Measurements from ENCODE around the gene KCNAB1. TPM values are rescaled to one million over a fixed set of nuclear protein-coding genes. Genes with fewer than 3 reads are reported as not detected.

Gene KCNAB1
- total and polyA plus RNA-seq, 10 of the 15 experiments (the other 5 are each of a cell fraction or from before 2014, with no cell fraction given) = 0.11 to 0.69 (median 0.43) TPM; not detected in 6

DNA sequence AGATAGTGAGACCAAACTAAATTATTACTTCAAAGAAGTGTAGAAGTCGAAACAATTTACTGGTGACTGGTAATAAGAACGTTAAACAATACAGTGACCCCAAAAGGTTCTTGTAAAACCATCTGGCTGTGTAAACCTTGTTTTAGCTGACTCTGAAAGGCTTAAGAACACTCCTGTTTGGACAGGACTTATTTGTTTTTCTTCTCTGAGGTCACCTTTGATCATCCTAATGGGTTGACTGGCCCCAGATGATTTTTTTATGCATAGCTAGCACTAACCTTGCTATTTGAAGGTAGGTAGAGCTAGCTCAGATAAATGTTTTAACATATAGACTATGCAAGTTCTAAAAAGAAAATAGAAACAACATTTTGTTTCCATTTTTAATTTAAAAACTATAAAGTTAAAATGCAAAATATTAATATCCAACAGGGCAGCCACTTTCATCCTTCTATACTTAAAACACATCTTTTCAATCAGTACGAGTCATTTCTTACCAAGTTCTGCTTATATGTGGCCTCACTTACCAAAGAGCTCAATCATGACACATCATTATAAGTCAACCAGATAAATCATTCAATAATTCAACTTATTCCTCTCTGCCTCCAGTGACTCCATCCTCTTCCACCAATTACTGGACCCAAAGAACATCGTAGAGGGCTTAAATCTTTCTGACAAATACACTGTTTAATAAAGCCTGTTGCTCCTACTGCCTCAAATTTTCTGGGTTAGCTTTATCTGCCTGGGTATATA is 275.8 kb downstream of the KCNAB1 start:
- Histone ChIP-seq H3K79me2 (ENCODE audit: control insufficient read depth, insufficient read depth, low read length) (no peaks in the 10 kb centered on the region), H3K9me3 (replicated peaks; ENCODE audit: control insufficient read depth, insufficient read depth, low read length) (no peaks in the 10 kb centered on the region), H2AFZ (ENCODE audit: control insufficient read depth, low read depth, low read length) (no peak overlapping the region), H3K4me2 (ENCODE audit: control insufficient read depth, insufficient read depth) (no peak overlapping the region), H3K27me3 (replicated peaks in 1 of 2; ENCODE audit: control insufficient read depth in 2 of 2, insufficient read depth in 2 of 2, low read length in 1 of 2) (no peaks in the 10 kb centered on the region; a peak in 3 of 4 replicates), H3K4me3 (no peak overlapping the region), H3K36me3 (ENCODE audit: control insufficient read depth in 2 of 2, insufficient read depth in 2 of 2, low read length in 1 of 2) (no peaks in the 10 kb centered on the region), H4K20me1 (ENCODE audit: control insufficient read depth, insufficient read depth) (no peaks in the 10 kb centered on the region), H3K27ac (ENCODE audit: control insufficient read depth, insufficient read depth) (no peak overlapping the region), H3K9ac (ENCODE audit: control insufficient read depth, insufficient read depth, low read length) (no peak overlapping the region), H3K4me1 (ENCODE audit: control insufficient read depth, insufficient read depth, low read length) (no peaks in the 10 kb centered on the region)
- CTCF ChIA-PET = interaction anchor here (1.1 to 3.7 kb wide), 2 partner anchors 13 to 112 kb away, joined by 3 to 34 read pairs; no protein-coding TSS in a partner anchor
- intact Hi-C loops (cut with micrococcal nuclease; ENCODE audit: unreplicated experiment) (no loop called here), in situ Hi-C loops (cut with MboI) (no loop called here)
- no peak for FAIRE-seq
- no TSS peak for BruUV-seq (replicated peaks)
- WGBS (ENCODE audit: insufficient coverage, insufficient replicate concordance, low lambda C conversion rate, missing lambda C conversion rate) = 13% methylated on average over 4 of the region's 4 CpGs
- ATAC-seq = no peak
- RAD21 ChIA-PET (ENCODE audit: unreplicated experiment) = no interaction called here
- TF ChIP-seq KAT2A (conservative IDR thresholded peaks at IDR 0.05; ENCODE audit: control insufficient read depth, low read depth, low read length) (no peak), BCL11A (IDR thresholded peaks at IDR 0.05; ENCODE audit: low read depth, low read length) (no peak), GABPA (IDR thresholded peaks at IDR 0.05; ENCODE audit: low read depth) (no peak), NFYB (IDR thresholded peaks at IDR 0.05; ENCODE audit: insufficient read depth, low read depth, low read length) (no peak), RBBP5 (conservative IDR thresholded peaks at IDR 0.05) (no peak), ASH2L (IDR thresholded peaks at IDR 0.05; ENCODE audit: borderline replicate concordance, low read depth) (no peak), RB1 (IDR thresholded peaks at IDR 0.05; ENCODE audit: borderline replicate concordance) (no peak), ZNF622 (IDR thresholded peaks at IDR 0.05) (no peak)
- TF ChIP-seq, protein P1, sequence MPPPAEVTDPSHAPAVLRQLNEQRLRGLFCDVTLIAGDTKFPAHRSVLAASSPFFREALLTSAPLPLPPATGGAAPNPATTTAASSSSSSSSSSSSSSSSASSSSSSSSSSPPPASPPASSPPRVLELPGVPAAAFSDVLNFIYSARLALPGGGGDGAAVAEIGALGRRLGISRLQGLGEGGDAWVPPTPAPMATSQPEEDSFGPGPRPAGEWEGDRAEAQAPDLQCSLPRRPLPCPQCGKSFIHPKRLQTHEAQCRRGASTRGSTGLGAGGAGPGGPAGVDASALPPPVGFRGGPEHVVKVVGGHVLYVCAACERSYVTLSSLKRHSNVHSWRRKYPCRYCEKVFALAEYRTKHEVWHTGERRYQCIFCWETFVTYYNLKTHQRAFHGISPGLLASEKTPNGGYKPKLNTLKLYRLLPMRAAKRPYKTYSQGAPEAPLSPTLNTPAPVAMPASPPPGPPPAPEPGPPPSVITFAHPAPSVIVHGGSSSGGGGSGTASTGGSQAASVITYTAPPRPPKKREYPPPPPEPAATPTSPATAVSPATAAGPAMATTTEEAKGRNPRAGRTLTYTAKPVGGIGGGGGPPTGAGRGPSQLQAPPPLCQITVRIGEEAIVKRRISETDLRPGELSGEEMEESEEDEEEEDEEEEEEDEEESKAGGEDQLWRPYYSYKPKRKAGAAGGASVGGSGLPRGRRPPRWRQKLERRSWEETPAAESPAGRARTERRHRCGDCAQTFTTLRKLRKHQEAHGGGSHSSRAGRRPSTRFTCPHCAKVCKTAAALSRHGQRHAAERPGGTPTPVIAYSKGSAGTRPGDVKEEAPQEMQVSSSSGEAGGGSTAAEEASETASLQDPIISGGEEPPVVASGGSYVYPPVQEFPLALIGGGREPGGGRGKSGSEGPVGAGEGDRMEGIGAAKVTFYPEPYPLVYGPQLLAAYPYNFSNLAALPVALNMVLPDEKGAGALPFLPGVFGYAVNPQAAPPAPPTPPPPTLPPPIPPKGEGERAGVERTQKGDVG (CRISPR knock-in tag; IDR thresholded peaks at IDR 0.05) = no peak
- TF ChIP-seq, protein P2, sequence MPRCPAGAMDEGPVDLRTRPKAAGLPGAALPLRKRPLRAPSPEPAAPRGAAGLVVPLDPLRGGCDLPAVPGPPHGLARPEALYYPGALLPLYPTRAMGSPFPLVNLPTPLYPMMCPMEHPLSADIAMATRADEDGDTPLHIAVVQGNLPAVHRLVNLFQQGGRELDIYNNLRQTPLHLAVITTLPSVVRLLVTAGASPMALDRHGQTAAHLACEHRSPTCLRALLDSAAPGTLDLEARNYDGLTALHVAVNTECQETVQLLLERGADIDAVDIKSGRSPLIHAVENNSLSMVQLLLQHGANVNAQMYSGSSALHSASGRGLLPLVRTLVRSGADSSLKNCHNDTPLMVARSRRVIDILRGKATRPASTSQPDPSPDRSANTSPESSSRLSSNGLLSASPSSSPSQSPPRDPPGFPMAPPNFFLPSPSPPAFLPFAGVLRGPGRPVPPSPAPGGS (IDR thresholded peaks at IDR 0.05; ENCODE audit: borderline replicate concordance, insufficient read depth, low read depth, low read length, poor library complexity, severe bottlenecking) = no peak
- TF ChIP-seq, protein P3, sequence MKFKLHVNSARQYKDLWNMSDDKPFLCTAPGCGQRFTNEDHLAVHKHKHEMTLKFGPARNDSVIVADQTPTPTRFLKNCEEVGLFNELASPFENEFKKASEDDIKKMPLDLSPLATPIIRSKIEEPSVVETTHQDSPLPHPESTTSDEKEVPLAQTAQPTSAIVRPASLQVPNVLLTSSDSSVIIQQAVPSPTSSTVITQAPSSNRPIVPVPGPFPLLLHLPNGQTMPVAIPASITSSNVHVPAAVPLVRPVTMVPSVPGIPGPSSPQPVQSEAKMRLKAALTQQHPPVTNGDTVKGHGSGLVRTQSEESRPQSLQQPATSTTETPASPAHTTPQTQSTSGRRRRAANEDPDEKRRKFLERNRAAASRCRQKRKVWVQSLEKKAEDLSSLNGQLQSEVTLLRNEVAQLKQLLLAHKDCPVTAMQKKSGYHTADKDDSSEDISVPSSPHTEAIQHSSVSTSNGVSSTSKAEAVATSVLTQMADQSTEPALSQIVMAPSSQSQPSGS (IDR thresholded peaks at IDR 0.05; ENCODE audit: low read length) = no peak
- TF ChIP-seq, protein P4, sequence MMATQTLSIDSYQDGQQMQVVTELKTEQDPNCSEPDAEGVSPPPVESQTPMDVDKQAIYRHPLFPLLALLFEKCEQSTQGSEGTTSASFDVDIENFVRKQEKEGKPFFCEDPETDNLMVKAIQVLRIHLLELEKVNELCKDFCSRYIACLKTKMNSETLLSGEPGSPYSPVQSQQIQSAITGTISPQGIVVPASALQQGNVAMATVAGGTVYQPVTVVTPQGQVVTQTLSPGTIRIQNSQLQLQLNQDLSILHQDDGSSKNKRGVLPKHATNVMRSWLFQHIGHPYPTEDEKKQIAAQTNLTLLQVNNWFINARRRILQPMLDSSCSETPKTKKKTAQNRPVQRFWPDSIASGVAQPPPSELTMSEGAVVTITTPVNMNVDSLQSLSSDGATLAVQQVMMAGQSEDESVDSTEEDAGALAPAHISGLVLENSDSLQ (IDR thresholded peaks at IDR 0.05) = no peak
- POLR2A ChIA-PET = no interaction called here
- no peak for DNase-seq (ENCODE audit: low read depth, low spot score)
- SMC1A ChIA-PET (ENCODE audit: uncharacterized antibody, unreplicated experiment) = interaction anchor here (1.3 to 1.5 kb wide), 2 partner anchors 13 to 114 kb away, joined by 3 to 4 read pairs; no protein-coding TSS in a partner anchor
